GM12878 (cell line): Measurements from ENCODE around the gene SCLY. TPM values are rescaled to one million over a fixed set of nuclear protein-coding genes. Genes with fewer than 3 reads are reported as not detected.

Experiments
- ATAC-seq: fragments of 200-7000 bp; cut with Tn5 transposase; 3 replicates; pipeline ENCODE4 v1.9.1; 2020; ENCODE audit warnings: mild to moderate bottlenecking, moderate library complexity
- BruUV-seq: library from RNA; stranded (reverse); fragments of 400-500 nt; replicated peaks from 2 replicates; lab custom pipeline; 2021; lab: Mats Ljungman, UMichigan
- CTCF ChIA-PET: fragments of 300-600 bp; sonication (Branson Sonifier 250); formaldehyde crosslinking; extraction: SDS; loops from one replicate; lab custom pipeline; 2021; ENCODE audit warnings: inconsistent platforms; lab: Yijun Ruan, JAX
- POLR2A ChIA-PET: fragments of 350-600 bp; formaldehyde crosslinking; extraction: SDS; loops from one replicate; lab custom pipeline; 2021; ENCODE audit warnings: inconsistent platforms; lab: Charles Lee
- RAD21 ChIA-PET: fragments of 300-600 bp; sonication (Branson Sonifier 250); formaldehyde crosslinking; loops from one replicate; lab custom pipeline; 2023; ENCODE audit warnings: antibody characterized with exemption; ENCODE audit not compliant: unreplicated experiment; lab: Charles Lee
- SMC1A ChIA-PET: fragments of 300-600 bp; sonication (Branson Sonifier 250); formaldehyde crosslinking; loops from one replicate; lab custom pipeline; 2023; ENCODE audit not compliant: unreplicated experiment, uncharacterized antibody; lab: Charles Lee
- DNase-seq: peaks from one replicate; pipeline ENCODE4 v3.0.0-alpha.2; 2011; ENCODE audit warnings: low read depth, low spot score
- FAIRE-seq: peaks from 3 replicates; lab custom pipeline; 2011; peaks lifted over from hg19 to GRCh38; lab: Jason Lieb, UNC
- H2AFZ ChIP-seq: 2 replicates; pipeline ENCODE4 v1.6.0; 2011; ENCODE audit warnings: low read depth, low read length, control low read depth; ENCODE audit not compliant: control insufficient read depth
- H3K27ac ChIP-seq: 2 replicates; pipeline ENCODE4 v1.5.1; 2011; ENCODE audit warnings: control low read depth; ENCODE audit not compliant: control insufficient read depth, insufficient read depth
- H3K27me3 ChIP-seq, 2 experiments: replicated peaks in 1 of 2; 2 replicates each; pipeline versions ENCODE4 v1.6.0 to v1.6.1; 2011; ENCODE audit warnings: low read length in 1 of 2; ENCODE audit not compliant: control insufficient read depth in 2 of 2, insufficient read depth in 2 of 2
- H3K36me3 ChIP-seq, 2 experiments: 2 replicates each; pipeline ENCODE4 v1.5.1; 2011; ENCODE audit warnings: low read length in 1 of 2; ENCODE audit not compliant: control insufficient read depth in 2 of 2, insufficient read depth in 2 of 2
- H3K4me1 ChIP-seq: 2 replicates; pipeline ENCODE4 v1.6.1; 2011; ENCODE audit warnings: mild to moderate bottlenecking, low read length, moderate library complexity, mixed read lengths; ENCODE audit not compliant: control insufficient read depth, insufficient read depth
- H3K4me2 ChIP-seq: 2 replicates; pipeline ENCODE4 v1.6.0; 2011; ENCODE audit warnings: control low read depth; ENCODE audit not compliant: control insufficient read depth, insufficient read depth
- H3K4me3 ChIP-seq: fragments of 200-600 bp; sonication (generic); 2 replicates; pipeline ENCODE4 v1.5.1; 2016
- H3K79me2 ChIP-seq: 2 replicates; pipeline ENCODE4 v1.6.0; 2011; ENCODE audit warnings: low read length; ENCODE audit not compliant: control insufficient read depth, insufficient read depth
- H3K9ac ChIP-seq: 2 replicates; pipeline ENCODE4 v1.8.0; 2011; ENCODE audit warnings: low read length, control low read depth, mixed read lengths; ENCODE audit not compliant: control insufficient read depth, insufficient read depth
- H3K9me3 ChIP-seq: replicated peaks from 3 replicates; pipeline ENCODE4 v1.5.1; 2011; ENCODE audit warnings: mild to moderate bottlenecking, low read length; ENCODE audit not compliant: control insufficient read depth, insufficient read depth
- H4K20me1 ChIP-seq: 2 replicates; pipeline ENCODE4 v1.6.0; 2011; ENCODE audit not compliant: control insufficient read depth, insufficient read depth
- ATF2 ChIP-seq: IDR thresholded peaks from 2 replicates; pipeline ENCODE4 v1.6.1; 2012; ENCODE audit warnings: low read length, inconsistent platforms
- CREB1 ChIP-seq: IDR thresholded peaks from 2 replicates; pipeline ENCODE4 v1.6.1; 2012; ENCODE audit warnings: low read depth, mild to moderate bottlenecking, inconsistent platforms
- E4F1 ChIP-seq: fragments of 450-650 bp; IDR thresholded peaks from 2 replicates; pipeline ENCODE4 v1.6.1; 2018; ENCODE audit warnings: borderline replicate concordance, mild to moderate bottlenecking; ENCODE audit not compliant: partially characterized antibody
- ESRRA ChIP-seq: IDR thresholded peaks from 2 replicates; pipeline ENCODE4 v1.6.1; 2012; ENCODE audit warnings: mild to moderate bottlenecking, low read length, improper control_type of control experiment
- EZH2 ChIP-seq: IDR thresholded peaks from 2 replicates; pipeline ENCODE4 v1.6.1; 2012; ENCODE audit warnings: low read depth, mild to moderate bottlenecking, control low read depth, inconsistent platforms, low read length, borderline replicate concordance; ENCODE audit not compliant: control insufficient read depth
- HDGF ChIP-seq: fragments of 450-650 bp; IDR thresholded peaks from 2 replicates; pipeline ENCODE4 v1.6.1; 2016; ENCODE audit warnings: antibody characterized with exemption
- MTA2 ChIP-seq: fragments of 450-650 bp; IDR thresholded peaks from 2 replicates; pipeline ENCODE4 v1.6.1; 2016; ENCODE audit warnings: low read depth, mild to moderate bottlenecking, moderate library complexity
- PBX3 ChIP-seq: IDR thresholded peaks from 2 replicates; pipeline ENCODE4 v1.6.1; 2011; ENCODE audit warnings: mild to moderate bottlenecking, low read depth, low read length, moderate library complexity; ENCODE audit not compliant: insufficient replicate concordance
- POLR2A ChIP-seq: IDR thresholded peaks from 2 replicates; pipeline ENCODE4 v1.6.1; 2011; ENCODE audit warnings: low read depth, mild to moderate bottlenecking, low read length
- POLR2AphosphoS2 ChIP-seq: IDR thresholded peaks from 2 replicates; pipeline ENCODE4 v1.6.1; 2011; ENCODE audit warnings: low read depth, mild to moderate bottlenecking, low read length, improper control_type of control experiment, moderate library complexity
- POU2F2 ChIP-seq: IDR thresholded peaks from 3 replicates; pipeline ENCODE4 v1.6.1; 2011; ENCODE audit warnings: low read depth, mild to moderate bottlenecking, low read length, borderline replicate concordance
- RAD21 ChIP-seq: IDR thresholded peaks from 2 replicates; pipeline ENCODE4 v1.6.1; 2011; ENCODE audit warnings: mild to moderate bottlenecking, low read depth, low read length, moderate library complexity; ENCODE audit not compliant: insufficient read depth
- SPI1 ChIP-seq: IDR thresholded peaks from 2 replicates; pipeline ENCODE4 v1.6.1; 2011; ENCODE audit warnings: low read depth, mild to moderate bottlenecking, low read length, moderate library complexity, borderline replicate concordance; ENCODE audit not compliant: insufficient read depth
- YBX1 ChIP-seq: fragments of 450-650 bp; IDR thresholded peaks from 2 replicates; pipeline ENCODE4 v1.6.1; 2016; ENCODE audit warnings: antibody characterized with exemption
- in situ Hi-C: fragments of 300-500 bp; cut with MboI; formaldehyde crosslinking; loops from 9 replicates; pipeline ENCODE4 v1.14.3; 2018; ENCODE audit warnings: mixed read lengths
- intact Hi-C: fragments of 100-400 bp; cut with micrococcal nuclease; formaldehyde crosslinking; loops from one replicate; pipeline ENCODE4 v1.14.2; 2022; ENCODE audit not compliant: unreplicated experiment
- polyA plus RNA-seq, 11 experiments: library from polyadenylated mRNA; depleted of rRNA in 4 of 11; unstranded in 6 of 11; stranded (reverse) in 5 of 11; fragments of >200 nt; fragmentation: Nextera tagmentation in 4 of 11; fragmentation: Illumina TruSeq in 1 of 11; extraction: Ambion mirVana in 4 of 11; extraction: Trizol in 1 of 11; gene quantifications; 1 replicate in 1 of 11; 2 replicates in 10 of 11; pipeline versions ENCODE4 v1.2.1 to v1.2.3, GENCODE V29; 2011 to 2016; ENCODE audit warnings: inconsistent platforms in 2 of 11, missing spikeins in 2 of 11, low read depth in 1 of 11
- total RNA-seq, 4 experiments: library from RNA; depleted of rRNA in 3 of 4; stranded (reverse); fragments of >200 nt in 3 of 4; fragmentation: Illumina TruSeq in 1 of 4; extraction: Trizol in 1 of 4; gene quantifications; 2 replicates each; pipeline versions ENCODE4 v1.2.1 to v1.2.3, GENCODE V29; 2013 to 2021

Gene SCLY
- total and polyA plus RNA-seq, 10 of the 15 experiments (the other 5 are each of a cell fraction or from before 2014, with no cell fraction given): 3.3 to 49.1 (median 32.3) TPM

GRCh38 chr2:238045575-238045974 lies 15.2 kb upstream of the SCLY start:
- Histone ChIP-seq H3K4me2 (no peak overlapping the region), H3K4me3 (no peak overlapping the region), H4K20me1 (no peaks in the 10 kb centered on the region), H3K9me3 (no peaks in the 10 kb centered on the region)
- ChIA-PET RAD21 (no interaction called here), POLR2A (no interaction called here), CTCF (no interaction called here), SMC1A (interaction anchor here (1.5 kb wide), 1 partner anchor 17 kb away, joined by 4 read pairs; no protein-coding TSS in a partner anchor)
- ATAC-seq: no peak
- no peak for FAIRE-seq
- TF ChIP-seq SPI1 (no peak), YBX1 (no peak), MTA2 (no peak), EZH2 (no peak), POLR2AphosphoS2 (no peak), POU2F2 (no peak), POLR2A (no peak), HDGF (no peak), PBX3 (no peak), RAD21 (no peak), E4F1 (no peak), CREB1 (no peak), ATF2 (no peak), ESRRA (no peak)
- TF ChIP-seq, all 136 proteins: peak for 0
- Histone ChIP-seq H3K9ac (no peak overlapping the region), H3K36me3 (peaks cover 0 to 2% of the 10 kb centered on the region in 2 experiments; a peak in 2 of 4 replicates), H3K27ac (no peak overlapping the region), H3K27me3 (no peaks in the 10 kb centered on the region), H3K79me2 (no peaks in the 10 kb centered on the region), H2AFZ (no peak overlapping the region), H3K4me1 (no peaks in the 10 kb centered on the region)
- in situ Hi-C loops (no loop called here), intact Hi-C loops (no loop called here)
- no peak for DNase-seq
- BruUV-seq: no TSS peak
